HG03469 (cell line): ENCODE measurements around the gene MICALL1.
"Not testable (repeated sequence)": the region's sequence is repeated elsewhere in the genome, so short reads cannot be mapped to it uniquely, and the experiment has no call there.

Experiments used
- ATAC-seq: cut with Tn5 transposase; IDR thresholded peaks from one replicate; pipeline ENCODE4 v1.9.1; 2021; ENCODE audit warnings: mild to moderate bottlenecking, moderate library complexity, moderate number of reproducible peaks; ENCODE audit not compliant: unreplicated experiment

The MICALL1 gene

GRCh38 chr22:37955825-37956397 is 49.8 kb downstream of the MICALL1 start:
- ATAC-seq, result not testable (repeated sequence)

- no peak for ATAC-seq
These were observed 51.1 kb downstream of the MICALL1 start for GRCh38 chr22:37957232-37957631.

GRCh38 chr22:37959231-37959825 is 53.2 kb downstream of the MICALL1 start:
- ATAC-seq, result no peak

GRCh38 chr22:37961062-37961461 is 55.0 kb downstream of the MICALL1 start:
- no peak for ATAC-seq

GRCh38 chr22:37965940-37966664 is 60.0 kb downstream of the MICALL1 start:
- no peak for ATAC-seq

GRCh38 chr22:37967147-37967546 is 61.0 kb downstream of the MICALL1 start:
- ATAC-seq, result no peak

- ATAC-seq, result no peak
These were observed 61.7 kb downstream of the MICALL1 start for GRCh38 chr22:37967637-37968451.

GRCh38 chr22:37968452-37969251 is 62.6 kb downstream of the MICALL1 start:
- ATAC-seq, result no peak

GRCh38 chr22:37970864-37971263 is 64.8 kb downstream of the MICALL1 start:
- ATAC-seq, result no peak

GRCh38 chr22:37971475-37972434 is 65.7 kb downstream of the MICALL1 start:
- ATAC-seq, result no peak

- ATAC-seq, result no peak
These were observed 66.4 kb downstream of the MICALL1 start for GRCh38 chr22:37972527-37972926.

GRCh38 chr22:37973271-37974170 is 67.4 kb downstream of the MICALL1 start:
- ATAC-seq, result no peak

- ATAC-seq, result no peak
These were observed 69.1 kb downstream of the MICALL1 start for GRCh38 chr22:37975153-37975552.

- ATAC-seq, result not testable (repeated sequence)
These were observed 69.9 kb downstream of the MICALL1 start for GRCh38 chr22:37976022-37976421.

GRCh38 chr22:37976547-37976946 is 70.5 kb downstream of the MICALL1 start:
- no peak for ATAC-seq

- no peak for ATAC-seq
These were observed 73.7 kb downstream of the MICALL1 start for GRCh38 chr22:37979782-37980181.

GRCh38 chr22:37981282-37982011 is 75.3 kb downstream of the MICALL1 start:
- no peak for ATAC-seq
